Type B pancreatic cell (in vitro differentiated cells): ENCODE measurements around the gene L3MBTL4. TPM values are rescaled to one million over a fixed set of nuclear protein-coding genes. Genes with fewer than 3 reads are reported as not detected.

Experiments
- DNase-seq: peaks from one replicate; pipeline ENCODE4 v3.0.0; 2021; ENCODE audit warnings: mixed read lengths; ENCODE audit not compliant: unreplicated experiment; ENCODE audit errors: extremely low spot score
- H3K27ac Mint-ChIP-seq: 2 replicates; pipeline ENCODE4 v1.8.0; 2021; ENCODE audit warnings: mild to moderate bottlenecking, mixed read lengths
- H3K27me3 Mint-ChIP-seq: 2 replicates; pipeline ENCODE4 v1.8.0; 2021; ENCODE audit warnings: mixed read lengths
- H3K36me3 Mint-ChIP-seq: 2 replicates; pipeline ENCODE4 v1.8.0; 2021; ENCODE audit warnings: mixed read lengths
- H3K4me1 Mint-ChIP-seq: one replicate; pipeline ENCODE4 v1.8.0; 2021; ENCODE audit warnings: mixed read lengths; ENCODE audit not compliant: unreplicated experiment
- H3K4me3 Mint-ChIP-seq: 2 replicates; pipeline ENCODE4 v1.8.0; 2021; ENCODE audit warnings: mild to moderate bottlenecking, mixed read lengths
- H3K9me3 Mint-ChIP-seq: 2 replicates; pipeline ENCODE4 v1.8.0; 2021; ENCODE audit warnings: mixed read lengths
- total RNA-seq: library from RNA; stranded (reverse); gene quantifications from 2 replicates; pipeline ENCODE4 v1.2.1, GENCODE V29; 2021; ENCODE audit warnings: low replicate concordance
- TF ChIP-seq, protein P1 (sequence below): fragments of 200-600 bp; sonication (generic); conservative IDR thresholded peaks from 2 replicates; pipeline ENCODE4 v1.5.0; 2021; ENCODE audit warnings: antibody characterized with exemption, mild to moderate bottlenecking

The L3MBTL4 gene
- total RNA-seq, 1 donor from 2014 or later: 2.2 TPM

DNA sequence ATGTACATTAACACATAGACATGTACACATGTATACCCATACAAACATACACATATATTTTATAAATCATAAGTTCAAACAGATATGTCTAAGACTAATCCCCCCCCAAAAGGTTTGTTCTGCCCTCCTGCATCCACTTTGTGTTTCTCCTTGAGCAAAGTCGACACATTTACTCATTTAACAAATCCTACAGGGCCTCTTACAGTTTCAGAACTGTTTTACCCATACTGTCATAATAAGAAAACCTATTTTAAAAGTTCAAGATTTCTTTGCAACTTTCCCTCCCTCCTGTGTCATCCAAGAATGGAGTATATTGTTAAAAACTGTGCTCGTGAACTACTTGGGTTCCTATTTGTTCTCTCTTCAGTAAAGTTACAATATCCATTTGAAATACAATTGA is 166.7 kb downstream of the L3MBTL4 start:
- Mint-ChIP-seq H3K4me3 (no peak overlapping the region), H3K27ac (no peak overlapping the region), H3K27me3 (no peaks in the 10 kb centered on the region), H3K36me3 (no peaks in the 10 kb centered on the region), H3K9me3 (no peaks in the 10 kb centered on the region), H3K4me1 (no peaks in the 10 kb centered on the region)
- no peak for DNase-seq
- TF ChIP-seq, protein P1, sequence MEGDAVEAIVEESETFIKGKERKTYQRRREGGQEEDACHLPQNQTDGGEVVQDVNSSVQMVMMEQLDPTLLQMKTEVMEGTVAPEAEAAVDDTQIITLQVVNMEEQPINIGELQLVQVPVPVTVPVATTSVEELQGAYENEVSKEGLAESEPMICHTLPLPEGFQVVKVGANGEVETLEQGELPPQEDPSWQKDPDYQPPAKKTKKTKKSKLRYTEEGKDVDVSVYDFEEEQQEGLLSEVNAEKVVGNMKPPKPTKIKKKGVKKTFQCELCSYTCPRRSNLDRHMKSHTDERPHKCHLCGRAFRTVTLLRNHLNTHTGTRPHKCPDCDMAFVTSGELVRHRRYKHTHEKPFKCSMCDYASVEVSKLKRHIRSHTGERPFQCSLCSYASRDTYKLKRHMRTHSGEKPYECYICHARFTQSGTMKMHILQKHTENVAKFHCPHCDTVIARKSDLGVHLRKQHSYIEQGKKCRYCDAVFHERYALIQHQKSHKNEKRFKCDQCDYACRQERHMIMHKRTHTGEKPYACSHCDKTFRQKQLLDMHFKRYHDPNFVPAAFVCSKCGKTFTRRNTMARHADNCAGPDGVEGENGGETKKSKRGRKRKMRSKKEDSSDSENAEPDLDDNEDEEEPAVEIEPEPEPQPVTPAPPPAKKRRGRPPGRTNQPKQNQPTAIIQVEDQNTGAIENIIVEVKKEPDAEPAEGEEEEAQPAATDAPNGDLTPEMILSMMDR: no peak

DNA sequence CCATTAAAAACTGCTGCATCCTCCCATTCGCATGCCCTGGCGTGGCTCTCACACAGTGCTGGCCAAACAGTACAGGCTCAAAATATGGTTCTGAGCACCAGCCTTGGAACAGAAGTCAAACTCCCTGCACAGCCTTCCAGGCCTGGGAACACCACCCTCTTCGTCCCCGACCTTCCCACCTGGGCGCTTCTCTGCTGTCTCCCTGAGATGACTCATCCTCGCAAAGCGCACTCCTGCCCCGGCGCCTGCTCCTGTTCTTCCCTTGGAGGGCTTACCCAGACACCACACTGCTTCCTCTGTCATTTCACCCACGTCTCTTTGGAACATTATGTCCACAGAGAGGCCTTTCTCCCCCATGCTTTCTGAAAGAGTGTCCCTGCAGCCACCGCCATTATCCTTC is 172.7 kb downstream of the L3MBTL4 start:
- Mint-ChIP-seq H3K27me3 (no peaks in the 10 kb centered on the region), H3K27ac (no peak overlapping the region), H3K4me1 (peaks cover 5% of the 10 kb centered on the region), H3K4me3 (no peak overlapping the region), H3K36me3 (peaks cover 5% of the 10 kb centered on the region), H3K9me3 (peaks cover 3% of the 10 kb centered on the region)
- TF ChIP-seq, protein P1: no peak
- DNase-seq: no peak

DNA sequence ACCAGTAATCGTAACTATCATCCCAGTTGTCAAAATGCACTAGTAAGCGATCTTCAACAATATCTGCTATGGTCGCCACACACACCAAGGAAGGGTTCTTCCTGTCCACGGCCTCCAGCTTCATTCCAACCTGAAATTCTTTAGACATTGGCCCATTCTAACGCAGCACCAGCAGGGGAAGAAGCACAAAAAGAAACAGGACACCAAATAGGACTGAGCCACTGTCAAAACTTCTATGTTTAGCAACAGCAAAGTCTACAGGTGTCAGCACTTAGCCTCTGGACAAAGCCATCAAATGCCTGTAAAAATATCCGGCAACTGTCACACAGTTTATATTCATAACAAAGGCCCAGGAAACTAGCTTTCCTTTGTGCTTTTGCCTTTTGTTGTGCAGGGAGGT is 175.0 kb downstream of the L3MBTL4 start:
- TF ChIP-seq, protein P1: no peak
- DNase-seq: no peak
- no peak overlapping the region for H3K4me3 Mint-ChIP-seq
- H3K9me3 Mint-ChIP-seq: peaks cover 7% of the 10 kb centered on the region
- peaks cover 5% of the 10 kb centered on the region for H3K4me1 Mint-ChIP-seq
- H3K27me3 Mint-ChIP-seq: no peaks in the 10 kb centered on the region
- H3K27ac Mint-ChIP-seq: no peak overlapping the region
- H3K36me3 Mint-ChIP-seq: peaks cover 5% of the 10 kb centered on the region

DNA sequence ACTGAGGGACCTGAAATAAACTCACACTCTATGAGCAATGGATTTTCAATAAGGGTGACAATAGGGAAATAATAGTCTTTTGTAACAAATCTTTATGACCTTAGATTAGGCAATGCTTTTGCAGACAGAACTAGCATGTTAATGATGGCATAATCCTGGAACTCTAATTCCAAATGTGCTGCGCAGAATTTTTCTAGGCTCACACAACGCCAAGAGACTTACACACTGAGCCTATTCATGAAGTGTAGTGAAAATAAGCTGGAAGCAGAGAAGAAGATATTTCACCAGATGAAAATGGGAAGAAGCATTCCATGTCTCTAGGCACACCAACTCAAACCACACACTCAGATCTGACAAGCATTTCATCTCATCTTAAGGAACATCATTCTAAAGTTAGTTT is 178.5 kb downstream of the L3MBTL4 start:
- H3K36me3 Mint-ChIP-seq: peaks cover 5% of the 10 kb centered on the region
- DNase-seq: no peak
- H3K9me3 Mint-ChIP-seq: peaks cover 7% of the 10 kb centered on the region
- H3K27me3 Mint-ChIP-seq: no peaks in the 10 kb centered on the region
- H3K27ac Mint-ChIP-seq: no peak overlapping the region
- H3K4me3 Mint-ChIP-seq: no peak overlapping the region
- H3K4me1 Mint-ChIP-seq: peaks cover 5% of the 10 kb centered on the region
- TF ChIP-seq, protein P1: no peak

DNA sequence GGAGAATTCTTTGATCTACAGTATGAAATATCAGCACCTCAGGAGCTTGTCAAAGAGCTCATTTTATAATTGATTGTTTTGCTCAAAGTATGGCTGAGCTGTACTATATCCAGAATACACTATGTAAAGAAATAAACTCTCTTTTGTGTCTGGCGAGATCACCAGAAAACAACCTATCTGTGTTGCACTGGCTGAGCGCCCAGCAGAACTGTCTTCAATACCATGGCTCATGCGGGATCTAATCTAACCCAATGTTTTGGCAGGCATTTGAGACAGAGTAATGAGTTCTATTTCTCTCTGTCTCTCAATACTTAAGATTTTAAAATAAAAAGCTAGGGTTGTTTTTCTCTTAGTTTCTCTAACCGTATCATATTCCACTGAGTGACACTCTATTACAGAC is 192.4 kb downstream of the L3MBTL4 start:
- H3K27me3 Mint-ChIP-seq: no peaks in the 10 kb centered on the region
- no peaks in the 10 kb centered on the region for H3K36me3 Mint-ChIP-seq
- DNase-seq: no peak
- H3K4me3 Mint-ChIP-seq: no peak overlapping the region
- H3K27ac Mint-ChIP-seq: no peak overlapping the region
- H3K4me1 Mint-ChIP-seq: no peaks in the 10 kb centered on the region
- TF ChIP-seq, protein P1: no peak
- peaks cover 8% of the 10 kb centered on the region for H3K9me3 Mint-ChIP-seq

DNA sequence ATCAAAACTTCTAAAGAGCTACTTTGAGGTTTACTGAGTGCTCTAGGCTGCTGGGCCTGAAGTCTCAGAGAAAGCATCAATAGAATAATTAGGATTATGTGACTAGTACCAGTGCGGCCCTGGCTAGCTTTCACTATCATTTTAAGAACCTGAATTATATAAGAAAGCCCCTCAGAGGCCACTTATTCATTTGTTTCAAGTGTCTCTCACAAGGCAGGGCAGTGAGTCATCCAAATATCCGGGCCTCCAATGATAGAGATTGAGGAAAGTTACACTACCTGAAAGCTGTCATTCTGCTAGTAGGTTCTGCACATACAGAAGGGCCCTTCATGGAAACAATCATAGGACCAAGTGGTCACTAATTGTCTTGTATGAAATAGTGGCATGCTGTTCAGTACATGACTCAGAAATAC is 193.1 kb downstream of the L3MBTL4 start:
- TF ChIP-seq, protein P1: no peak
- H3K27me3 Mint-ChIP-seq: no peaks in the 10 kb centered on the region
- H3K4me3 Mint-ChIP-seq: no peak overlapping the region
- no peaks in the 10 kb centered on the region for H3K4me1 Mint-ChIP-seq
- H3K9me3 Mint-ChIP-seq: peaks cover 8% of the 10 kb centered on the region
- no peak for DNase-seq
- H3K27ac Mint-ChIP-seq: no peak overlapping the region
- H3K36me3 Mint-ChIP-seq: no peaks in the 10 kb centered on the region
